GM10266 (cell line): ENCODE data around the gene BCLAF3.

Source experiments
- DNase-seq: peaks from one replicate; pipeline ENCODE4 v3.0.0; 2012; ENCODE audit errors: extremely low spot score
- TF ChIP-seq, protein P1 (sequence below): IDR thresholded peaks from 2 replicates; pipeline ENCODE4 v1.5.1; 2012; ENCODE audit warnings: mild to moderate bottlenecking, low read depth; ENCODE audit not compliant: control insufficient read depth, insufficient read depth; ENCODE audit errors: missing control alignments

Gene BCLAF3

GRCh38 chrX:19990556-19991349 lies at the start of gene BCLAF3:
Gene BCLAF3 (minus strand): TSS chrX:19991061. CDS start chrX:19970264, 20,797 bp downstream.
- DNase-seq = peak; percentile 95
- TF ChIP-seq, protein P1, sequence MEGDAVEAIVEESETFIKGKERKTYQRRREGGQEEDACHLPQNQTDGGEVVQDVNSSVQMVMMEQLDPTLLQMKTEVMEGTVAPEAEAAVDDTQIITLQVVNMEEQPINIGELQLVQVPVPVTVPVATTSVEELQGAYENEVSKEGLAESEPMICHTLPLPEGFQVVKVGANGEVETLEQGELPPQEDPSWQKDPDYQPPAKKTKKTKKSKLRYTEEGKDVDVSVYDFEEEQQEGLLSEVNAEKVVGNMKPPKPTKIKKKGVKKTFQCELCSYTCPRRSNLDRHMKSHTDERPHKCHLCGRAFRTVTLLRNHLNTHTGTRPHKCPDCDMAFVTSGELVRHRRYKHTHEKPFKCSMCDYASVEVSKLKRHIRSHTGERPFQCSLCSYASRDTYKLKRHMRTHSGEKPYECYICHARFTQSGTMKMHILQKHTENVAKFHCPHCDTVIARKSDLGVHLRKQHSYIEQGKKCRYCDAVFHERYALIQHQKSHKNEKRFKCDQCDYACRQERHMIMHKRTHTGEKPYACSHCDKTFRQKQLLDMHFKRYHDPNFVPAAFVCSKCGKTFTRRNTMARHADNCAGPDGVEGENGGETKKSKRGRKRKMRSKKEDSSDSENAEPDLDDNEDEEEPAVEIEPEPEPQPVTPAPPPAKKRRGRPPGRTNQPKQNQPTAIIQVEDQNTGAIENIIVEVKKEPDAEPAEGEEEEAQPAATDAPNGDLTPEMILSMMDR = peak; percentile 79

DNA sequence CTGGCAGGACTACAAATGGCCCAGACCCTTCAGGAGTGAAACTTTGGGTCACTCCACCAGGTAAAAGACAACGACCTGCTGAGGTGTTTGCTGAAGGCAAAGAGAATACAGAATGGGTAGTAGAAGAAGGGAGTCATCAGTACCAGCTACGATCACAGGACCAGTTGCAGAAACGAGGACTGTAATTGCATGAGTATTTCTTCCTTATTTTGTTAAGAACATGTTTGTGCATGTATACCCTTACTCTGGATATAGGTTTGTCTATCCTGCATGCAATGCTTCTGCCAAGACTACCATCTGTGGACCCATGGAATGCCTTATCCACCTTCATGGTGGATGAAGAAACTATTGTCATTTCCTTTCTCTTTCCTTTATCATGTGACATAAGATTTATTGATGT lies 48.1 kb upstream of the BCLAF3 start:
- no peak for DNase-seq

GRCh38 chrX:20037186-20037585 lies 46.3 kb upstream of the BCLAF3 start:
- DNase-seq = no peak
- TF ChIP-seq, protein P1 = no peak

More for the DNA sequence above, 48.1 kb upstream of the BCLAF3 start:
- TF ChIP-seq, protein P1 = no peak

DNA sequence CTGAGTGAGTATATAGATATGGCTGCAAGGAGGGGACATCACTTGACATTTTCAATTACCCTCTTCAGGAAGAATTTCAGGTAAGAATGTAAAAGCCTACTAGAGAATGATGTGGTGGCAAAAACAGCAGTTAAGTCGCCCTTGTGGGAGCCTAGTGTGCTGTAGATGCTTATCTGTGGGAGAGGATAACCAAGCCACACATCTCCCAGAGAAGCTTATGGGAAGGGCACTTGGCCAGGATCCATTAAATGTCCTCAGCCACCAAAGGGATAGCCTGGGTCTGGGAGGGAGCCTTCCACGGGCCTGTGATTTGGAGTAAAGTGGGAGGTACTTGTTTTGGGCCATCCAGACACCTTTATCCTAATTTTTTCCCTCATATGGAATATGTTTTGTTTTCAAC lies 41.3 kb upstream of the BCLAF3 start:
- TF ChIP-seq, protein P1 = no peak
- DNase-seq = no peak

DNA sequence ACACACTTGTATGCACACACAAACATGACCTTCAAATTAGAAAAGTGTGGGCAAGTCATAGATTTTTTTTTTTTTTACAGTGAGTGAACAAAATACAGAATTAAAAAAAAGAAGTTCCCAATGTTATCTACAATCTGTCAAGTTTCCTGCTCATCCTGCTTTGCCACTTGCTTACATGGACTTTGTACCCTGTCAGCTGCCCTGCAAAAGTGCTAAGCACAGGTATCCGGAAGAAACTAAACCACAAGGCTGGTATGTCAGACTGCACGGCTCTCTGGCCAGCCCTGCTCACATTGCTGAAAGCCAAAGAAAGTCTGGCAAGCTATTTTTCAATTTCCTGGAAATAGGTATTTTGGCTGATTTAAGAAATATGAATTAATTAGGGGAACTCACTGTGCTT lies 38.9 kb upstream of the BCLAF3 start:
- TF ChIP-seq, protein P1 = no peak

DNA sequence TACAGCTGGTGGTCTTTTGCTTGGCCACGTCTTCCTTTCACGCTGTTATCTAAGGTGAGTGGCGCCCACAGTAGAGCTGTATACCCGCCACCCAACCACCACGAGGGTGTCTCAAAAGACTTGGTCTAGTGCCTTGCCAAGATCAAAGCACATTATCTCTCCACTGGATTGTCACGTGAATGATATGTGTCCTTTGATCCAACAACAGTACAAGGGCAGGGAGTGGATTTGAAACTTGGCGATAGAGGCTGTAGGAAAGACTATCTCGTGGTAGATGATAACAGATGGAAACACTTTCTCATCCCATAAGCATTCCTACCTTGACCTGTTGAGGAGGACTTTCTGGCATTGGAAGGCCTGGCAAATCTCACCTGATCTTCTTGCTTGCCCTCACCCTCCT lies 37.7 kb upstream of the BCLAF3 start:
- no peak for DNase-seq
- TF ChIP-seq, protein P1 = no peak

More for the DNA sequence above, 38.9 kb upstream of the BCLAF3 start:
- no peak for DNase-seq

DNA sequence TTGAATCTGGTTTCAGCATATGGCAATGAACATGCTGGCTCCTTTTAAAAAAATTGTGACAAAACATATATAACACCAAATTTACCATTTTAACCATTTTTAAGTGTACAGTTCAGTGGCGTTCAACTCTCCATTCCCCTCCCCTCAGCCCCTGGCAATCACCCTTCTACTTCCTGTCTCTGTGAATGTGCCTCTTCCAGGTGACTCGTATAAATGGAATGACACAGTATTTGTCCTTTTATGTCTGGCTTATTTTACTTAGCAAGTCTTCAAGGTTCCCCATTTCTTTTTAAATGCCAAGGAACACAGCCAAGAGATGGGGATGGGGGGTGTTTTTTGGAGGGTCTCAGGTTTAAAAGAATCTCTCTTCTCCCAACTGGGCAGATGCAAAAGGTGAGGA lies 35.4 kb upstream of the BCLAF3 start:
- no peak for DNase-seq
- TF ChIP-seq, protein P1 = no peak
